NCI-H146 treated with DMSO at 0.1 percent for 48 hours (cell line): ENCODE measurements around the gene MLPH.

Experiments used
- DNase-seq: peaks from one replicate; lab custom pipeline; 2025; ENCODE audit not compliant: unreplicated experiment; lab: John Stamatoyannopoulos, UW

MLPH gene, protein sequence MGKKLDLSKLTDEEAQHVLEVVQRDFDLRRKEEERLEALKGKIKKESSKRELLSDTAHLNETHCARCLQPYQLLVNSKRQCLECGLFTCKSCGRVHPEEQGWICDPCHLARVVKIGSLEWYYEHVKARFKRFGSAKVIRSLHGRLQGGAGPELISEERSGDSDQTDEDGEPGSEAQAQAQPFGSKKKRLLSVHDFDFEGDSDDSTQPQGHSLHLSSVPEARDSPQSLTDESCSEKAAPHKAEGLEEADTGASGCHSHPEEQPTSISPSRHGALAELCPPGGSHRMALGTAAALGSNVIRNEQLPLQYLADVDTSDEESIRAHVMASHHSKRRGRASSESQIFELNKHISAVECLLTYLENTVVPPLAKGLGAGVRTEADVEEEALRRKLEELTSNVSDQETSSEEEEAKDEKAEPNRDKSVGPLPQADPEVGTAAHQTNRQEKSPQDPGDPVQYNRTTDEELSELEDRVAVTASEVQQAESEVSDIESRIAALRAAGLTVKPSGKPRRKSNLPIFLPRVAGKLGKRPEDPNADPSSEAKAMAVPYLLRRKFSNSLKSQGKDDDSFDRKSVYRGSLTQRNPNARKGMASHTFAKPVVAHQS

GRCh38 chr2:237486819-237487448, at the start of gene MLPH:
MLPH (plus strand) TSS chr2:237487251; CDS start chr2:237493427, 6,176 bp downstream.
- peak; percentile 36 for DNase-seq

GRCh38 chr2:237437566-237437965, 49.5 kb upstream of the MLPH start:
- DNase-seq, result no peak

GRCh38 chr2:237438080-237438940, 48.7 kb upstream of the MLPH start:
- peak; percentile 93 for DNase-seq

- no peak for DNase-seq
Observed at GRCh38 chr2:237440819-237441281, 46.2 kb upstream of the MLPH start.

GRCh38 chr2:237441605-237442274, 45.3 kb upstream of the MLPH start:
- DNase-seq, result no peak

GRCh38 chr2:237444071-237444470, 43.0 kb upstream of the MLPH start:
- no peak for DNase-seq

DNA sequence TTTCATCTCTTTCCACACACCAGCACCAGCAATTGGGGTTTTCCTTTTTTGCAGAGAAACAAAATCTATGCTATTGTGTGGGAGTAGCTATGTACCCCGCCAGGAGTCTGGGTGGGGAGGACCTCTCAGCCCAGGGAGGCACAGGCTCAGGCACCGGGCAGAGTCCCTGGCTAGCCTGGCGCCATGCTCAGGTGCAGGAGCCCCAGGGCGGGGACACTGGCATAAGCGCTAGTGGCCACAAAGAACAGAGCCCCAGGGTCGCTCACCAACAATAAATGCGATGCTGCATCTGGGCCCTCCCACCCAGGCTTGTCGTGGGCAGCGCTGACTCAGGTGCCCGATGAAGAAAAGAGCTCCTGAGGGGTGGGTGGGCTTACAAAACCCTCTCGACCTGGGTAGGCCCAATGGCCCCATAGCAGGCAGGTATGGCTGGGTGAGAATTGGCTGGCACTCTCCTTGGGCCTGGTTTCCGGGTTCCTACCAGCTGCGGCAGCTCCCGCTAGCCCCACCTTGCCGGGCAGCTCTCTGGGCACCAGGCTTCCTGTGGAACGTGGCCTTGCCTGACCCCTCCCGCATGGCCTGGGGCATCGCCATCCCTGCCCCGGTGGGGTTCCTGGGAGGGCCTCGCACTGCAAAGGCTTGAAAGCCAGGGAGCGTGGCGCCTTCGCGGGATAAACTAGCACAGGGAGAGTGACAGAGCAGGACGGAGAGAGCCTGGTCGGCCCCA, 41.3 kb upstream of the MLPH start:
- DNase-seq, result no peak

DNA sequence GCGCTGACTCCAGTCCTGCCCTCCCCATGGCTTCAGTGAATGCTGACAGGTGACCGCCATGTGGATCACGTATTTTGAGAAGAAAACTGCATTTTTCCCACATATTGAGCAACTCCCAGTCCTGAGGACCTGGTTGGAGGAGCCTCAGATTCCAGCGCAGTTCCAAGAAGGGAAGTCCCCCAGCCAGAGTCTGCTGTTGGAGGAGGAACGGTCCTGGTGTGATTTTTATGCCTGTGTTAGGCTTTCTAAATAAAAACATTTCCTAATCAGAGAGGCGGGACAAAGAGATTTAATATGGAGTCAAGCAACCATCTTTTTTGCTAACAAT, 40.7 kb upstream of the MLPH start:
- no peak for DNase-seq

GRCh38 chr2:237447496-237447895, 39.6 kb upstream of the MLPH start:
- DNase-seq, result no peak

DNA sequence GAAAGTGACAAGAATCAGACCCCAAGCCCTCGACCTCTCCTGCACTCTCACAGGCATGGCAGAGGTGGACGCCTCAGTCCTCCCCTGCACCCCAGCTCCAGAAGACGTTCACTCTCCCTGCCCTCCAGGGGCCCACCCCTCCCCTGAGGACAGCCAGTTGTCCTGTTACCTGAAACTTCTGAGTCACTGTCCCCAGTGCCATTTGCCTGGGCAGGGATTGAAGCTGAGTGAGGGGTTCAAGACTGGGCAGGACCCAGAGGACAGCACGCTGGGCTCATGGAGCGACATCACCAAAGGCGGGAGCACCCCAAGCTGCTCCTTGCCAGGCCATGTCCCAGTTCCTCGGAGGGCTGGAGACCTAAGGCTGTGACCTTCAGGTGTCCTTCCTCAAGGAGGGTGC, 38.9 kb upstream of the MLPH start:
- no peak for DNase-seq

DNA sequence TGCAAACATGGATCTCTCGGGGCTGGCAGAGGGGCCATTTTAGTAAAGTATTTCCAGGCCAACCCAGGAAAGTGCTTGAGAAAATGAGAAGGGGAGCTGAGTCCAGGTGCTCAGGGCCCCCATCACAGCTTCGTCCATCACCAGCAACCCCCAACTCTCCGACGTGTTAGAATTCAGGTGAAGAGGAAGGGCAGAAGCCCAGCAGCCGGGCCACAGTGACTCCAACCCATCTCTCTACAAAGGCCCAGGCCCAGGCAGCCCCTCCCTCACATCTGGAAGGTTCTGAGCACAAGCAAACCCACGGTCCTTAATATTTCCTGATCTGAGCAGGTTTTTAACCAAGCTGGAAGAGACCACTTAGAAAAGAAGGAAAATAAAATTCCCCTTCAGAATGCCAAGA, 38.4 kb upstream of the MLPH start:
- no peak for DNase-seq

GRCh38 chr2:237449193-237449881, 37.7 kb upstream of the MLPH start:
- no peak for DNase-seq

DNA sequence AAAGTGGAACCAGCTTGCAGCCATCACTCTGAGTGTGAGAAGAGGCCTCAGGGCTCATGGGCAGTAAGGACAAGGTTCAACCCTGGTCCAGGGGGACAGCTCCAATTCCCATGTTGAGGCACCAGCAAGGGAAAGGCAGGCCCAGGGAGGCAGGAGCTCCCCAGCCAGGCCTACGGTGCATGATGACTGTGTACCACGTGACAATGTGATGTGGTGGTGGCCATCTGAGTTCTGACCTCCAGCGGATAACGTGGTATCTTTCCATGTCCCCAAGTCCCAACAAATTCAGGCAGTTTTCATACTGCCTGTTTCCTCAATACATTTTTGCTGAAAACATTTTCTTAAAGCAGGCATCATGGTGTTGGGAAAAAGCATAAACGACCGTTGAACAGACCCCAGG, 36.9 kb upstream of the MLPH start:
- DNase-seq, result no peak

DNA sequence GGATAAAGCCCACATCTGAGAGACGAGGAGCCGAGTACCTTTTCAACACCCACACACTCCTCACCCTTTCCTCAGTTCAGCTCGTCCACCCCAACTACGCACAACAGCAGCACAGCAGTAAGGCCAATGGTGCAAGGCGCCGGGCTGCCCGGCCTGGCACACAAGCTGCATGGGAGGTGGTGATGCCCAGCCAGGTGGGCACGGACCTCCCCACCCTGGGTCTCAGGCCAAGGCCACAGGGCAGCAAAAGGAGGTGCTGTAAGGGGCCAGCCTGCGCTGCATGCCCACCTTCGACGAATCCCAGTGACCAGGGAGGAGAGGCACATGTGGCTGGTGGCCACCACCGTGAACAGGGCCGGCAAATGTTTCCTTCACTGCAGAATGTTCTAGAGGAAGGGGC, 36.5 kb upstream of the MLPH start:
- no peak for DNase-seq

- no peak for DNase-seq
Observed at GRCh38 chr2:237451643-237452469, 35.2 kb upstream of the MLPH start.

- DNase-seq, result no peak
Observed at GRCh38 chr2:237452861-237453260, 34.2 kb upstream of the MLPH start.

GRCh38 chr2:237453671-237454070, 33.4 kb upstream of the MLPH start:
- DNase-seq, result no peak

GRCh38 chr2:237455764-237456163, 31.3 kb upstream of the MLPH start:
- no peak for DNase-seq
